OCI-LY7 (cell line): ENCODE results near the gene ZXDC.

Experiments
- EZH2phosphoT487 ChIP-seq: fragments of 200-600 bp; sonication (generic); IDR thresholded peaks from 2 replicates; pipeline ENCODE4 v1.6.1; 2018; ENCODE audit warnings: low read depth, borderline replicate concordance, mild to moderate bottlenecking, mixed run types, antibody characterized with exemption, low read length, moderate library complexity, mixed read lengths
- TF ChIP-seq, protein P1 (sequence below): fragments of 200-600 bp; sonication (generic); conservative IDR thresholded peaks from 2 replicates; pipeline ENCODE4 v1.5.1; 2014; ENCODE audit warnings: mild to moderate bottlenecking, antibody characterized with exemption, low read length, moderate library complexity, mixed read lengths

DNA sequence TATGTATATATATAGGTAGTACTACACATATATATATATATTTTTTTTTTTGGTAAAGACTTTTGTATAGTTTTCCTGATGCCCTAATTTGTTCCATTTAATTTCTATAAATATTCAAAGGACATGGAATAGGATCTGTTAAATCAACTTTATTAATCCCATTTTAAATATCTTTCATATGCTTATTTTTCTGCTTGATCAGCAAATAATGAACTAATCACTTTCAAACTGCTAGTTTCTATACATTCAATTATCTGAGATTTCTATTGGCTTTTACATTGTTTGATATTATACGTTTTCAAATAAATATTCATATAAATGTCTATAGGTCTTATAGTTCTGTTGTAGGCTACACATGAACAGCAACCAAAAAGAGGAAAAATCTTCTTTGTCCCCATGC lies 21.7 kb downstream of the ZXDC start:
- TF ChIP-seq, protein P1, sequence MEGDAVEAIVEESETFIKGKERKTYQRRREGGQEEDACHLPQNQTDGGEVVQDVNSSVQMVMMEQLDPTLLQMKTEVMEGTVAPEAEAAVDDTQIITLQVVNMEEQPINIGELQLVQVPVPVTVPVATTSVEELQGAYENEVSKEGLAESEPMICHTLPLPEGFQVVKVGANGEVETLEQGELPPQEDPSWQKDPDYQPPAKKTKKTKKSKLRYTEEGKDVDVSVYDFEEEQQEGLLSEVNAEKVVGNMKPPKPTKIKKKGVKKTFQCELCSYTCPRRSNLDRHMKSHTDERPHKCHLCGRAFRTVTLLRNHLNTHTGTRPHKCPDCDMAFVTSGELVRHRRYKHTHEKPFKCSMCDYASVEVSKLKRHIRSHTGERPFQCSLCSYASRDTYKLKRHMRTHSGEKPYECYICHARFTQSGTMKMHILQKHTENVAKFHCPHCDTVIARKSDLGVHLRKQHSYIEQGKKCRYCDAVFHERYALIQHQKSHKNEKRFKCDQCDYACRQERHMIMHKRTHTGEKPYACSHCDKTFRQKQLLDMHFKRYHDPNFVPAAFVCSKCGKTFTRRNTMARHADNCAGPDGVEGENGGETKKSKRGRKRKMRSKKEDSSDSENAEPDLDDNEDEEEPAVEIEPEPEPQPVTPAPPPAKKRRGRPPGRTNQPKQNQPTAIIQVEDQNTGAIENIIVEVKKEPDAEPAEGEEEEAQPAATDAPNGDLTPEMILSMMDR = no peak
- no peak for TF ChIP-seq EZH2phosphoT487
